HT-29 (cell line): ENCODE data around the gene DUSP7. TPM values are rescaled to one million over a fixed set of nuclear protein-coding genes. Genes with fewer than 3 reads are reported as not detected.
"Not testable (repeated sequence)": the region's sequence is repeated elsewhere in the genome, so short reads cannot be mapped to it uniquely, and the experiment has no call there.

ENCODE experiments used
- DNase-seq: peaks from one replicate; pipeline ENCODE4 v3.0.0-alpha.2; 2015; ENCODE audit warnings: low spot score
- total RNA-seq: library from RNA; depleted of rRNA; stranded (reverse); fragments of >200 nt; shearing (Covaris generic); gene quantifications from 2 replicates; pipeline ENCODE4 v1.2.3, GENCODE V29; 2014

Gene DUSP7
- total RNA-seq, 1 experiment from 2014 or later, result 18.5 TPM

GRCh38 chr3:52049503-52049902, 6.9 kb downstream of the DUSP7 start:
- no peak for DNase-seq

DNA sequence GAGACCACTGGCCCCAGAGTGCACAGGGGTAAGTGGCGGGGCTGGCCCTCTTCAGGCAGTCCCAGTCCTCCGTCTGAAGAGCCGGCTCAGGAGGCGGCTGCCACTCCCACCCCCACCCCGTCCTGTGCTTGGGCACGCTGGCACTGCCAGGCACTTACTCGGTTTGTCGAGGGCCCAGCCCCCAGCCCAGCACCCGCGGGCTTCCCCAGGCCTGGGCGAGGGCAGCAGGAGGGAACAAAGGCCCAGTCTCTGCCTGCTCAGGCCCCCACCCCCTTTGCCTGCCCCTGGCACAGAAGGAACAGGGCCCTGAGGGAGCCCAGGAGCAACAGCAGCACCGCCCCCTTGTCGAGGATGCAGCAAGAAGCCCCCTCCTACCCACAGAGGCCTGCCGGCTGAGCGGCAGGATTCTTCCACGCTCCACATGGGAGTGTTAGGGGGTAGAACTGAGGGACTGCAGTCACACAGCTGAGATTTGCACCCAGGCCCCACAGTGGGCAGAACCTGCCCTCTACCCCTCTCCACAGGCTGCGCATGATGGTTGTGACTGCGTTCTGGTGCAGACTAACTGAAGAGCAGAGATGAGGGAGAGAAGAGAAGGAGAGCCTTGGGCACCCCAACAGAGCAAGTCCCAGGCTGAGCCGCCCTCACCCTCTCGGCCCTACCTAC, 8.9 kb downstream of the DUSP7 start:
- DNase-seq, result no peak

- no peak for DNase-seq
Observed at GRCh38 chr3:52046902-52047239, 9.5 kb downstream of the DUSP7 start.

- no peak for DNase-seq
Observed at GRCh38 chr3:52046186-52046901, 10.0 kb downstream of the DUSP7 start.

DNA sequence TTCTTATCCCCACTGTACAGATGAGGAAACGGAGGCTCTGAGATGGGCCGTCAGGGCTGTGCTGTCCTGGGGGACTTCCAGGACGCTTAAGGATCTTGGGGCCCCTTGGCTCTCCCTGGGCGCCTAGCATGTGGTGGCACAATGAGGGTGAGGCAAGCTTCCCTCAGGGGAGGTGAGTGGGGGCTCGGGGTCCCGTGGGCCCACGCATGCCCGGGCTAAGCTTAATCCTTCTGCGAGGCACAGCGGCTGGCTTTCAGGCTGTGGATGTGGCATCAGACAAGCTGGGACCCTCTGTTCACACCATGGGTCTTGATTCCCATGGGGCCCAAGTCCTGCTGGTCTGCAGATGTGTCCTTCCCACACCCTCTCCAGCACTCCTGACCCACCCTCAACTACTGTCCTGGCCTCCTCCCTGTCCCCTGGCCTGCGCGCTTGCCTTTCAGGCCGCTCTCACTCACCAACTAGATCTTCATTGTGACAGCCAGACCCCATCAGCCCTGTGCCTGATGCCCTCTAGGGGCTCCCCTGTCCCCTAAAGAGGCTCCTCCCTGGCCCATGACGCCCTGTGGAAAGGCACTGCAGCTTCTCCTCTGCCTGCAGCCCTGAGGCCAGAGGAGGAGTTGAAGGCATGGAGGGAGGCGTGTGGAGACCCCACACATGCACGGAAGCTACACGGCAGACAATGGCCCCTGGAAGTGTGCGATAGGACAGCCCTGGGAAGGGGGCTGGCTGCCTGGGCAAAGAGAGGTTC, 11.3 kb downstream of the DUSP7 start:
- DNase-seq, result no peak

DNA sequence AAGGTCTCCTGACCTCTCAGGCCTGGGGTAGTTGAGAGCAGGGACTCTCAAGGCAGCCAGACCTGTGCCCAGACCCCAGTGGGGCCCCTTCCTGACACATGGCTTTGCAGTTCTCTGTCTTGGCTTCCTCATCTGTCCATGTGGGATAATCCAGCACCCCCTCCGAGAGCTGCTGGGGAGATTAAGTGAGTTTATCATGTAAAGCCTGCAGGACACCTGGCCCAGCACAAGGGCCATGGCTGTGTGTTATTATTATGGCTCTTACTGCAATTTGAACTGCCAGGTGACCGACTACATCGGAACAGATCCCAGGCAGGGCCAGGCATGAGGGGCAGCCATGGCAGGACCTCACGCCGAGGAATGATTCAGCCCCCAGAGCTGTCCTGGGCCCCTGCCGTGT, 12.6 kb downstream of the DUSP7 start:
- no peak for DNase-seq

- not testable (repeated sequence) for DNase-seq
Observed at GRCh38 chr3:52043039-52043438, 13.3 kb downstream of the DUSP7 start.

GRCh38 chr3:52041118-52041731, 15.1 kb downstream of the DUSP7 start:
- DNase-seq, result peak; percentile 38

- no peak for DNase-seq
Observed at GRCh38 chr3:52040600-52040999, 15.8 kb downstream of the DUSP7 start.

GRCh38 chr3:52039846-52040245, 16.5 kb downstream of the DUSP7 start:
- DNase-seq, result peak; percentile 55

GRCh38 chr3:52039426-52039825, 16.9 kb downstream of the DUSP7 start:
- no peak for DNase-seq

DNA sequence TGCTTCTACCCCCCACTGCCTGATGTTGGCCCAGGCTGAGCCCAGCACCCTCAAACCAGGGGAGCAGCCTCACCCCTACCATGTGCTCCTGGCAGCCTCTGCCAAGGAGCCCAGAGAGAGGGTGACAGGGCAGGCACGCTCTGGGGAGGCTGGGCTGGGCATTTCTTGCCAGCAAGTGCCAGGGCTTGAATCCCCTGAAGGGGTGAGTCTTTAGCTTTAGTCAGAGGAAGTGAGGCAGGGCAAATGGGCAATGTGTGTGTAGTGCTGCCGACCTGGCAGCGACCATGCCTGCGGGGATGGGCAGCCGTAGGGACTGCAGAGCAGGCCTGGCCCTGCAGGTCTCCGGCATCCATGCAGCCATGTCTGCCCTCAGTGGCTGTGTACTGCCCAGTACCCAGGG, 18.1 kb downstream of the DUSP7 start:
- no peak for DNase-seq

DNA sequence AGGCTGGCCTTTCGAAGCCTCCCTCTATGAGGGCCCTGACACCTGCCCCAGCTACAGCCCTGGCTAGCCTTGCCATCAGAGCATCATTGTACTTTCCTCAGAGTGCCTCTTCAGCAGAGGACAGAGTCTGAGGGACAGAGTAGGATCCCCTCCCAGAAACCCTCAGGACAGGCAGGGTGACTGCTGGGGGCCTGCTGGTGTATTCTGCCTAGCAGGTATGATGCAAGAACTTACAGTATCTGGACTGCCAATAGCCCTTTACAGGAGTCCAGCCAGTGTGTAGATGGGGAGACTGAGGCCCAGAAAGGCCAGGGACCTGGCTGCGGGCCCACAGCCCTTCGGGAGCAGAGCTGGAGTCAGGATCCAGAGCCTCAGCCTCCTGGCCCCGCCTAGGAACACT, 19.1 kb downstream of the DUSP7 start:
- no peak for DNase-seq

DNA sequence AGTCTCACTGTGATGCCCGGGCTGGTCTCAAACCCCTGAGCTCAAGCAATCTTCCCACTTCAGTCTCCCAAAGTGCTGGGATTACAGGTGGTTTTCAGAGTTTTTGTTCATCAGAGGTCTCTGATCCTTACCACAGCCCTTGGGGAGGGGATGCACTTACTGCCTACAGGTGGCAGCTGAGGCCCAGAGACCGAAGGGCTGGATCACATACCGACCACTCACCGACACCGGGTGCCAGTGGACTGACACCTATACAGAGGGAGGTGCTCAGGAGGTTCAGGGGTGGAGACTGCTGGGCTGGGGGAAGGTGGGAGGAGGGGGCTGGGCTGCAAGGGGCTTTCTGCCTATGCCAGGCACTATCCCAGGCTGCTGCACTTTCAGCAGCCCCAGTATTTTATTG, 19.5 kb downstream of the DUSP7 start:
- DNase-seq, result no peak

DNA sequence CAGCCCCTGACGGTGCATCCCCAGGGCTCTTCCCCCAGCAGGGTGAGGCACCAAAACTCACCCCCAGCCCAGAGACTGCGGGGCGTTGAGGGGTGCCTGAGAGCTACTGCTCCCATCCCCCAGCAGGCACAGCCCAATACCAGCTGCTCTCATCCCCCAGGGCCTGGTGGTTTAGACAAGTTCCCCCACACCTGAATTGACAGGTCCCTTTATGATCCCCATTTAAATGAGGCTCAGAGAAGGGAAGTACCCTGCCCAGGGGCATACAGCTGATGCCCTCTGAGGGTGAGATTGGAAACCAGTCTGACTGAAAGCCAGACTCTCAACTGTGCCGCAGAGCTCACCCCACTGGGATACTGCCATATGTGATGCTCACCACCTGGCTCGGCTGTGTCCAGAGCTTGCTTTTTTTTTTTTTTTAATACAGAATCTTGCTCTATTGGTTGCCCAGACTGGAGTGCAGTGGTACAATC, 20.1 kb downstream of the DUSP7 start:
- no peak for DNase-seq

- DNase-seq, result no peak
Observed at GRCh38 chr3:52034651-52035050, 21.7 kb downstream of the DUSP7 start.

- DNase-seq, result no peak
Observed at GRCh38 chr3:52034212-52034611, 22.2 kb downstream of the DUSP7 start.

GRCh38 chr3:52033748-52034147, 22.6 kb downstream of the DUSP7 start:
- not testable (repeated sequence) for DNase-seq

DNA sequence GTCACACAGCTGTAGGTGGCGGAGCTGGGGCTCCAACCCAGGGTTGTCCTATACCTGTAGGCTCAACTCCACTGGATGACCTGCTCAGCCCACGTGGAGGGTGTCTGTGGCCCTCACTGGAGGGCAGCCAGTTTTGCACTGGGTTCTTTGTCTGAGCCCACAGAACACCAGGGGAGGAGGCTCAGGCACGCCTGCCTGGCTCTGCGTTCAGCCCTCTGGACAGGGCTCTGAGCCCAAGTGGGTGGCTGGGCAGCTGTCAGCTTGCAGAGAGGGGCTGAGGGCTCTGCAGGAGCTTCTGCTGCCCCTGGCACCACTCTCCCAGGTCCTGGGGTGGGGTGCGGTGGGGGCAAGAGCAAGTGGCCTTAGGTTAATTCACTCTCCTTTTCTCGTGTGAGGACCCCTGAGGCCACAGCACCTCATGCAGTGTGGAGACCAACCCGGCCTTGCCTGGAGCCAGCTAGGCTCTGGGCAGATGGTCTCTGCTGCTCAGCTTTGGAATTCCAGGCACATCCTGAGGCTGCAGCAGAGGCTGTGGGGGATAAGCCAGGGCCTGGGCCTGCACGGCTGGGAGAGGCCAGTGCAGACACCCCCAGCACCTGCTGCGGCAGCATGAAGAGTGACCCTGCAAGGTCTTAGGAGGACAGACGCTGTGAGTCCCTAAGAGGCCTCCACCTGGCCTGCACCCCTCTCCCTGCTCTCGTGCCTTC, 23.5 kb downstream of the DUSP7 start:
- no peak for DNase-seq

GRCh38 chr3:52031896-52032295, 24.5 kb downstream of the DUSP7 start:
- no peak for DNase-seq

GRCh38 chr3:52030714-52031310, 25.6 kb downstream of the DUSP7 start:
- DNase-seq, result no peak
